Immature natural killer cell (primary cell): ENCODE data around the gene FAM98C. TPM values are rescaled to one million over a fixed set of nuclear protein-coding genes. Genes with fewer than 3 reads are reported as not detected.

Experiments used
- DNase-seq, 3 donors: peaks; one replicate each; pipeline ENCODE4 v3.0.0; 2022; ENCODE audit warnings: mixed read lengths in 1 of 3
- H3K27ac Mint-ChIP-seq, 6 donors: one replicate each; pipeline ENCODE4 v1.8.0; 2020; ENCODE audit warnings: mixed read lengths in 6 of 6, mild to moderate bottlenecking in 5 of 6, inconsistent platforms in 4 of 6, moderate library complexity in 3 of 6
- H3K27me3 Mint-ChIP-seq, 3 donors: one replicate each; pipeline ENCODE4 v1.8.0; 2020 to 2021; ENCODE audit warnings: low read depth in 3 of 3, mild to moderate bottlenecking in 3 of 3, mixed read lengths in 3 of 3, moderate library complexity in 3 of 3, inconsistent platforms in 1 of 3
- H3K36me3 Mint-ChIP-seq, 3 donors: one replicate each; pipeline ENCODE4 v1.8.0; 2020; ENCODE audit warnings: mixed read lengths in 3 of 3, inconsistent platforms in 2 of 3, mild to moderate bottlenecking in 2 of 3
- H3K4me1 Mint-ChIP-seq, 2 donors: one replicate each; pipeline ENCODE4 v1.8.0; 2020; ENCODE audit warnings: inconsistent platforms in 2 of 2, mild to moderate bottlenecking in 2 of 2, mixed read lengths in 2 of 2, moderate library complexity in 1 of 2
- H3K4me3 Mint-ChIP-seq, 5 donors: one replicate each; pipeline ENCODE4 v1.8.0; 2020; ENCODE audit warnings: mild to moderate bottlenecking in 5 of 5, mixed read lengths in 5 of 5, inconsistent platforms in 3 of 5, moderate library complexity in 3 of 5
- H3K9me3 Mint-ChIP-seq, 6 donors: one replicate each; pipeline ENCODE4 v1.8.0; 2020; ENCODE audit warnings: mild to moderate bottlenecking in 6 of 6, mixed read lengths in 6 of 6, inconsistent platforms in 4 of 6, moderate library complexity in 3 of 6
- polyA plus RNA-seq, 3 donors: library from polyadenylated mRNA; unstranded; fragments of 300-500 nt; fragmentation: Illumina TruSeq; gene quantifications; one replicate each; pipeline ENCODE4 v1.2.3, GENCODE V29; 2021

Gene FAM98C
- polyA plus RNA-seq, 3 donors from 2014 or later = 15.7 to 29.9 (median 18.5) TPM

DNA sequence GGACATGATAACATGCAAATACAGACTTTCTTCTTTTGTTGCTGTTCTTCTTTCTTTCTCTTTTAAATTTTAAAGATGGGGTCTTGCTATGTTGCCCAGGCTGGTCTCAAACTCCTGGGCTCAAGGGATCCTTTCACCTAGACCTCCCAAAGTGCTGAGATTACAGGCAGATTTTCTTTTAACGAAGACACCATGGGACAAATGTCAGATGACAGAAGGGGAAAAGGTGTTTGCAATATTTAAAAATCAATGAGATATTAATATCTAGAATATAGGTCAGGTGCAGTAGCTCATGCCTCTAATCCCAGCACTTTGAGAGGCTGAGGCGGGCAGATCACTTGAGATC, 26.9 kb downstream of the FAM98C start:
- no peak overlapping the region for H3K4me3 Mint-ChIP-seq
- no peak overlapping the region for H3K27ac Mint-ChIP-seq
- no peak for DNase-seq
- H3K36me3 Mint-ChIP-seq = no peaks in the 10 kb centered on the region
- peaks cover 3 to 18% (median 15%) of the 10 kb centered on the region in 3 donors for H3K27me3 Mint-ChIP-seq
- peaks cover 6 to 15% of the 10 kb centered on the region in 2 donors for H3K4me1 Mint-ChIP-seq
- H3K9me3 Mint-ChIP-seq = no peaks in the 10 kb centered on the region

DNA sequence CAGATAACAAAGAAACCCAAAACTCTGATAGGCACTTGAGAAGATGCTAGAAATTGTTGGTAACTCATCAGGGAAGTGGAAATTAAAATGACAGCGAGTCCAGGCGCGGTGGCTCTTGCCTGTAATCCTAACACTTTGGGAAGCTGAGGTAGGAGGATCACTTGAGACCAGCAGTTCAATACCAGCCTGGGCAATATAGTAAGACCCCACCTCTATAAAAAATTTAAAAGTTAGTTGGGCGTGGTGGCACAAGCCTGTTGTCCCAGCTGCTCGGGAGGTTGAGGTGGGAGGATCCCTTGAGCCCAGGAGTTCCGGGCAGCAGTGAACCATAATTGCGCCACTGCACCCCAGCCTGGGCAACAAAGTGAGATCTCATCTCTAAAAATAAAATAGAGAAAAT, 28.0 kb downstream of the FAM98C start:
- Mint-ChIP-seq H3K36me3 (no peaks in the 10 kb centered on the region), H3K4me1 (peaks cover 4 to 15% of the 10 kb centered on the region in 2 donors), H3K4me3 (no peak overlapping the region), H3K9me3 (no peaks in the 10 kb centered on the region), H3K27me3 (peaks cover 2 to 16% (median 15%) of the 10 kb centered on the region in 3 donors), H3K27ac (no peak overlapping the region)
- no peak for DNase-seq

DNA sequence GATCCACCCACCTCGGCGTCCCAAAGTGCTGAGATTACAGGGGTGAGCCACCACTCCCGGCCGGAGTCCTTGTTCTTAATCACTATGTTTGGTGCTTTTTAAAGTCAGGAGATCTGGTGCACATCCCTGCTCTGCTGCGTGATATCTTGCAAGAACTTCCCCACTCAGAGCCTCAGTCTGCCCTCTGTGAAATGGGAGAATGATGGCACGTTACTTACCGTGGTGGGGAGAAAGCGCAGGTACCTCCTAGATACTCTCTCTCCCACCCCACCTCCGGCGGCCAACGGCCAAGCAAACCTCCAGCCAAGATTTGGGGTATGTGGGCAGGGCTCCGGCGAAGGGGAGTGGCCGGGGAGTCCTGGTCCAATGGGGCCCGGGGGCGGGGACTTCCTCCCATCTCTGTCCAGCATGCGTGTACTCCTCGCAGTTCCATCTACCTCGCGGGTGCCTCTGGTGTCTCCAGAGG, 30.4 kb downstream of the FAM98C start, which contains the start of gene RYR1:
TSS of gene RYR1 (plus strand) at position 424 of the 466 bp plus-strand sequence. CDS start 139 bp downstream, outside the sequence.
- Mint-ChIP-seq H3K36me3 (no peaks in the 10 kb centered on the region), H3K27ac (peak within 1 kb of the TSS in 1 of 6 donors; percentile 62), H3K4me3 (peak within 1 kb of the TSS in 3 of 5 donors; percentile 1 to 62 (median 18)), H3K27me3 (peaks cover 0 to 10% (median 4%) of the 10 kb centered on the region in 3 donors), H3K9me3 (no peaks in the 10 kb centered on the region), H3K4me1 (peaks cover 3 to 9% of the 10 kb centered on the region in 2 donors)
- DNase-seq = peak in 1 of 3 donors; percentile 15

DNA sequence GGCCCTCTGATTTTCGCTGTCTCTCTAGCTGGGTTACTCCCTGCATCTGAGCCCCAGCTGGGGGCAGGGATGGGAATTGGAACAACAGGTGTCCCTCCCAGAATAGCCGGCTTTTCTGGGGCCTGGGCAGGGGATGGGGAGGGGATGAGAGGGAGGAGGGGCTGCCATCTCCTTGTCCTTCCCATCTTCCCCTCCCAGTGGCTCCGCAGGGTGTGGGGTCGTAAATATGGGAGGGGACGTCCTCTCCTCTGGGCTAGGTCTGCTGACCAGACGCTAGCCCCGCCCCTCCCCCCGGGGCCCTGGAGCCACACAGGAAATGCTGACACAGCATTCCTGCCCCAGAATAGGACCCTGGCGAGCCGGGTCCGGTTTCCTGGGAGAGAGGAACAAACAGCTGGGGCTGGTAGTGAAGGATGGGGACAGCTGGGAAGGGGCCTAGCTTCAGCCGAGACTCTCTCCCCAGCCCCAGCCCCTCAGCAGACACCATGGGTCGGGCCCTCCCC, 31.7 kb downstream of the FAM98C start:
- no peaks in the 10 kb centered on the region for H3K9me3 Mint-ChIP-seq
- peak overlapping the region in 1 of 6 donors; percentile 62 for H3K27ac Mint-ChIP-seq
- H3K4me3 Mint-ChIP-seq = peak overlapping the region in 2 of 5 donors; percentile 1 to 50
- no peak for DNase-seq
- peaks cover 3 to 9% of the 10 kb centered on the region in 2 donors for H3K4me1 Mint-ChIP-seq
- H3K36me3 Mint-ChIP-seq = no peaks in the 10 kb centered on the region
- H3K27me3 Mint-ChIP-seq = peaks cover 0 to 9% (median 4%) of the 10 kb centered on the region in 3 donors

- Mint-ChIP-seq H3K4me3 (no peak overlapping the region), H3K9me3 (no peaks in the 10 kb centered on the region), H3K27me3 (peaks cover 0 to 9% (median 3%) of the 10 kb centered on the region in 3 donors), H3K36me3 (no peaks in the 10 kb centered on the region), H3K4me1 (peaks cover 3 to 9% of the 10 kb centered on the region in 2 donors), H3K27ac (no peak overlapping the region)
- no peak for DNase-seq
These were observed 34.4 kb downstream of the FAM98C start for GRCh38 chr19:38437295-38437694.

- no peaks in the 10 kb centered on the region for H3K36me3 Mint-ChIP-seq
- no peaks in the 10 kb centered on the region for H3K9me3 Mint-ChIP-seq
- H3K4me3 Mint-ChIP-seq = no peak overlapping the region
- peaks cover 3 to 9% of the 10 kb centered on the region in 2 donors for H3K4me1 Mint-ChIP-seq
- peaks cover 1 to 9% (median 3%) of the 10 kb centered on the region in 3 donors for H3K27me3 Mint-ChIP-seq
- H3K27ac Mint-ChIP-seq = no peak overlapping the region
- no peak for DNase-seq
These were observed 35.0 kb downstream of the FAM98C start for GRCh38 chr19:38437917-38438316.

DNA sequence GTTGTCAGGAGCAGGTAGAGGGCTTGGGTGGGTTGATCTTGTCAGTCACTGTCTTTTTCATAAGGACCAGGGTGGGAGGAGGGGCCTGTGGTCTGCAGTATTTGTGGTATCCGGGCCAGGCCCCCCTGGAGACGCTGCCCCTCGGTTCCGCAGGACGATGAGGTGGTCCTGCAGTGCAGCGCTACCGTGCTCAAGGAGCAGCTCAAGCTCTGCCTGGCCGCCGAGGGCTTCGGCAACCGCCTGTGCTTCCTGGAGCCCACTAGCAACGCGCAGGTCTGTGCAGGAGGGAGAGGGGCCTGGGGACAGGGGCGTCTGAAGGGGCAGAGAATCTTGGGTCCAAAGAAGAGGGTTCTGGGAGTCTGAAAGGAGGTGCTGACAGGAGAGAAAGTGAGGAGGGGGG, 37.7 kb downstream of the FAM98C start:
- no peaks in the 10 kb centered on the region for H3K36me3 Mint-ChIP-seq
- peaks cover 0 to 7% (median 4%) of the 10 kb centered on the region in 3 donors for H3K27me3 Mint-ChIP-seq
- H3K9me3 Mint-ChIP-seq = no peaks in the 10 kb centered on the region
- no peak overlapping the region for H3K27ac Mint-ChIP-seq
- no peak overlapping the region for H3K4me3 Mint-ChIP-seq
- no peaks in the 10 kb centered on the region for H3K4me1 Mint-ChIP-seq
- no peak for DNase-seq

DNA sequence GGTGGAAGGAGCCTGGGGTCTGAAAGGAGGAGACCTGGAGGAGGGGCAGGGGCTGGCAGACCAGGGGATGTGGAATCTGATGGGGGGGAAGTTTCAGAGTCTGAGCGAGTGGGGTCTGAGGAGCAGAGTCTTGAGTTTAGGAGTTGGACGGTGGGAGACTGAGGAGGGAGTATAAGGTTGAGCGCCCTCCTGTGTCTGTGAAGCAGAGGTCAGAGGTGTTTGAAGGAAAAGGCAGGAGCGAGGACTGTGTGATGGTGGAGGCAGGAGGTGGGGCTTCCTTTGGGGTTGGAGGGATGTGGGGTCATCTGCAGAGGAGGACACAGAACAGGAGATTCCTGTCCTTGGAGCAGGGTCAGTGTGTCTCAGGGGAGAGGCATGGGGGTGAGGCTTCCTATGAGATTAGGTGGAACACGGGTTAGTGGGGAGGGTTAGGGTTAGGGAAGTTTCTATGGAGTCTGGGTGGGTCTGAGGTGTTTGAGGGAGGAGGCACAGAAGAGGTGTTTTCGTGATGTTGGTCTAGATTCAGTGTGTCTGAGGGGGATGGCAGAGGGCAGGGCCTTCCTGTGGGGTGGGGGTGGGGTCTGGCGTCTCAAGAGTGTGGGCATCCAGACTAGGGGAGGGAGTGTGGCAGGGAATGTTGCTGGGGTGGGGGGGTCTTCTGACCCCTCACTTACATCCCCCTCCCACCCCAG, 38.9 kb downstream of the FAM98C start:
- Mint-ChIP-seq H3K9me3 (no peaks in the 10 kb centered on the region), H3K4me1 (no peaks in the 10 kb centered on the region), H3K4me3 (no peak overlapping the region), H3K27ac (no peak overlapping the region), H3K36me3 (no peaks in the 10 kb centered on the region), H3K27me3 (peaks cover 0 to 7% (median 4%) of the 10 kb centered on the region in 3 donors)
- DNase-seq = no peak

DNA sequence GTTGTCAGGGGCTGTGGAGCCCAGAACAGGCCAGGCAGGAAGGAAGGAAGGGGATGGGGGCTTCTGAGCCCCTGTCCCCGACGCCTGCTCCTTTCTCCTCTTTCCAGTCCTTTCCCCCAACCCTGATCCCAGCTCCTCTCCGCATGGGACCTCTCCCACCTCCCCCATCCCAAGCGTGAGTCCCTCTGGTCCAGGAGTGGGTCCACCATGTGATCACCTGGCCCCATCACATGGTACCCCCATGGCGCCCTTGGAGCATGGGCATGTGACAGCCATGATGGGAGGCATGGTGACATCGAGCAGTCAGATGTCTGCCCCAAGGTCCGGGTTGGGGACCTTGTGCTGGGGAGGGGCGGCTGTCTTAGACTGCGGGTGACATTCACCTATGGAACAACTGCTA, 39.8 kb downstream of the FAM98C start:
- Mint-ChIP-seq H3K27me3 (peaks cover 0 to 7% (median 4%) of the 10 kb centered on the region in 3 donors), H3K4me1 (no peaks in the 10 kb centered on the region), H3K36me3 (no peaks in the 10 kb centered on the region), H3K4me3 (no peak overlapping the region), H3K27ac (no peak overlapping the region), H3K9me3 (no peaks in the 10 kb centered on the region)
- no peak for DNase-seq

- Mint-ChIP-seq H3K36me3 (no peaks in the 10 kb centered on the region), H3K27ac (no peak overlapping the region), H3K9me3 (no peaks in the 10 kb centered on the region), H3K4me3 (no peak overlapping the region), H3K27me3 (peaks cover 0 to 7% (median 4%) of the 10 kb centered on the region in 3 donors), H3K4me1 (no peaks in the 10 kb centered on the region)
- DNase-seq = no peak
These were observed 40.6 kb downstream of the FAM98C start for GRCh38 chr19:38443458-38443999.

DNA sequence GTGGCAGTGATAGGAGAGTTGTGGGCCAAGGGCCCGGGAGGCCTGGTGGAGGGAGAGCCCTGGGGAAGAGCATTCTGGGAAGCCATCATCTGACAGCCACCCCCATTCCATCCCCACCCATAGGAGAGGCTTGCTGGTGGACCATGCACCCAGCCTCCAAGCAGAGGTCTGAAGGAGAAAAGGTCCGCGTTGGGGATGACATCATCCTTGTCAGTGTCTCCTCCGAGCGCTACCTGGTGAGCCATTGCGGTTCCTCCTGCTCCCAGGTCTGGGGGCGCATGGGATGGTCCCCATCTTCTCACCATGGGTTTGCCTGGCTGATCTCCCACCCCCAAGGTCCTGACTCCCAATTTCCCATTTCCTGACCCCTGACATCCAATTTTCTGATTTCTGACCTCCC, 41.1 kb downstream of the FAM98C start:
- Mint-ChIP-seq H3K27me3 (peaks cover 2 to 7% (median 4%) of the 10 kb centered on the region in 3 donors), H3K36me3 (no peaks in the 10 kb centered on the region), H3K9me3 (no peaks in the 10 kb centered on the region), H3K4me1 (no peaks in the 10 kb centered on the region), H3K4me3 (no peak overlapping the region), H3K27ac (no peak overlapping the region)
- DNase-seq = no peak

DNA sequence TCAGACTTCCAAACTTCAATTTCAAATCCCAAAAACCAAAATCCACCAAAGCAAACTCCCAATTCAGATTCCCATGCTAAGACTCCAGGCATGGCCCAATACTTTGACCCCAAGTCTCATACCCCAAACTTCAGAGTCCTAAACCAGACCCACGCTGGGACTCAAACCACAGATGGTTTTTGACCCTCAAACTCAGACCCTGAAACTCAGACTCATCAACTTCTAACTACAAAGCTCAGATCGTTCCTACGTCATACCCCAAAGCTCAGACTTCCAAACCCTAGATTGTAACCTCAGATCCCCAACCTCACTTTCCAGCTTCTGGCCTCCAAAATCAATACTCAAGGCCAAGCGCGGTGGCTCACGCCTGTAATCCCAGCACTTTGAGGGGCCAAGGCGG, 42.5 kb downstream of the FAM98C start:
- H3K27ac Mint-ChIP-seq = no peak overlapping the region

GRCh38 chr19:38448225-38448624, 45.3 kb downstream of the FAM98C start:
- Mint-ChIP-seq H3K9me3 (no peaks in the 10 kb centered on the region), H3K36me3 (no peaks in the 10 kb centered on the region), H3K27ac (no peak overlapping the region), H3K4me1 (no peaks in the 10 kb centered on the region), H3K4me3 (no peak overlapping the region), H3K27me3 (peaks cover 2 to 9% (median 7%) of the 10 kb centered on the region in 3 donors)
- no peak for DNase-seq

More for the DNA sequence above, 42.5 kb downstream of the FAM98C start:
- H3K27me3 Mint-ChIP-seq = peaks cover 2 to 9% (median 4%) of the 10 kb centered on the region in 3 donors
- H3K9me3 Mint-ChIP-seq = no peaks in the 10 kb centered on the region
- H3K4me3 Mint-ChIP-seq = no peak overlapping the region
- no peak for DNase-seq
- no peaks in the 10 kb centered on the region for H3K36me3 Mint-ChIP-seq
- H3K4me1 Mint-ChIP-seq = no peaks in the 10 kb centered on the region

DNA sequence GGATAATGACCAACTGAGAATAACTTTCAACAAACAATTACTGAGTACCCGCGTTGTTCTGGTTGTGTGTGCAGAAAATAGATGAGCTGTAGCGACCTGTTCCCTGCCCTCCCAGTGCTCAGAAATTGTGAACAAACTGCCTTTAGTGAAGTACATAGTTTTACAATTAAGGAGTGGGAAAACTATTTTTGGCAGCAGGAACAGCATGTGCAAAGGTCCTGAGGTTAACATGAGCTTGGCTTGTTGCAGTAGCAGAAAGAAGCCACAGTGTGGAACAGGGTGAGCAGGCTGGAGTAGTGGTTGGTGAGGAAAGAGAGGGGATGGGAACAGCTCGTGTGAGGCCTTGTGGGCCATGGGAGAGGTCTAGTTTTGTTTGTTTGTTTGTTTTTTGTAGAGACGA, 46.6 kb downstream of the FAM98C start:
- no peaks in the 10 kb centered on the region for H3K9me3 Mint-ChIP-seq
- H3K27me3 Mint-ChIP-seq = peaks cover 2 to 7% (median 7%) of the 10 kb centered on the region in 3 donors
- H3K4me3 Mint-ChIP-seq = no peak overlapping the region
- no peaks in the 10 kb centered on the region for H3K36me3 Mint-ChIP-seq
- no peaks in the 10 kb centered on the region for H3K4me1 Mint-ChIP-seq
- DNase-seq = no peak
- H3K27ac Mint-ChIP-seq = peak overlapping the region in 1 of 6 donors; percentile 31
